ENCODE results near the gene FEV. TPM values are rescaled to one million over a fixed set of nuclear protein-coding genes. Genes with fewer than 3 reads are reported as not detected.

FEV gene
- total and polyA plus RNA-seq, 2 donors (not counting 3 experiments of a cell fraction or from before 2014, with no cell fraction given): not detected

DNA sequence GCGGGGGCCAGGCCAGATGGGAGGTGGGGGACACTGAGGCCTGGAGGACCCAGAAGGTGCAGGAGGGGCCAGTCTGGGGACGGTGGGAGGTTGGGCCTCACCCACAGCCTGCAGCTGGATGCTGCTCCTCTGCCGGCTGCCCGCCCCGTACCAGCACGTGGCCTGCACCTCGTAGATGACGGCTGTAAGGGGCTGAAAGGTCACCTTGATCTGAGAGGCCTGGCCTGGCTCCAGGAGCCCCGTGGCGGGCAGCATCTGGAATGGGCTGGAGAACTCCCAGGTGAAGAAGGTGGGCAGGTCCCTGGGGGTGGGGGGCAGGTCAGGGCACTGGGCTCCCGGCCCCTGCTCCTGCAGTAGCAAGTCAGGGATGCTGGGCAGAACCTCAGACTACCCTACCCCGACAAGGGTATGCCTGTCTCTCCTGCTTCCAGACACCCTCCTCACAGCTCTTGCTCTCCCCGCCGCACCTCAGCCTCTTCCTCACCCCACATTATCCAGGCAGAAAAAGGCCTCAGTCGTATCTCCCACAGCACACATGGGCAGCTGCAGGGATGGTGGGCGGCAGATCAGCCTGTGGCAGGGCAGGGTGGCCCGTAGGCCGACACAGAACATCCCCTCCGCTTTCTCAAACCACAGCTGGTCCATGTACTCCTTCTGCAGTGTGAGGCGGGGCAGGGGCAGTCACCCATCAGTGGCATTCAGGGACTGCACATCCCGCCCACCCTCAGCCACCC, 46.2 kb upstream of the FEV start:
- no peak overlapping the region for H3K4me2 ChIP-seq (ENCODE audit: insufficient read depth, low read length)
- H3K4me1 ChIP-seq (ENCODE audit: control insufficient read depth, extremely low read depth, insufficient read depth, low read length): no peaks in the 10 kb centered on the region
- H3K27ac ChIP-seq (ENCODE audit: insufficient read depth, low read depth, low read length): no peak overlapping the region
- H2AFZ ChIP-seq (ENCODE audit: low read depth, low read length): no peak overlapping the region
- no peak overlapping the region for H3K4me3 ChIP-seq (replicated peaks in 1 of 3; ENCODE audit: insufficient read depth in 1 of 3, low read depth in 1 of 3, low read length in 3 of 3)
- TF ChIP-seq EZH2 (IDR thresholded peaks at IDR 0.05; ENCODE audit: borderline replicate concordance, low read depth, low read length, severe bottlenecking) (no peak), FOS (IDR thresholded peaks at IDR 0.05; ENCODE audit: borderline replicate concordance, insufficient read depth, low read length) (no peak), MAX (IDR thresholded peaks at IDR 0.05; ENCODE audit: insufficient read depth, insufficient read length) (no peak), MYC (IDR thresholded peaks at IDR 0.05; ENCODE audit: low read depth, low read length) (no peak), GATA2 (IDR thresholded peaks at IDR 0.05; ENCODE audit: insufficient read depth, insufficient read length, low read depth, low read length) (no peak), JUN (IDR thresholded peaks at IDR 0.05; ENCODE audit: borderline replicate concordance, insufficient read depth, insufficient read length, low read depth) (no peak), POLR2AphosphoS5 (IDR thresholded peaks at IDR 0.05; ENCODE audit: insufficient read depth, low read depth, low read length) (no peak), POLR2A (IDR thresholded peaks at IDR 0.05; ENCODE audit: low read depth, low read length) (no peak)
- TF ChIP-seq, protein P1, sequence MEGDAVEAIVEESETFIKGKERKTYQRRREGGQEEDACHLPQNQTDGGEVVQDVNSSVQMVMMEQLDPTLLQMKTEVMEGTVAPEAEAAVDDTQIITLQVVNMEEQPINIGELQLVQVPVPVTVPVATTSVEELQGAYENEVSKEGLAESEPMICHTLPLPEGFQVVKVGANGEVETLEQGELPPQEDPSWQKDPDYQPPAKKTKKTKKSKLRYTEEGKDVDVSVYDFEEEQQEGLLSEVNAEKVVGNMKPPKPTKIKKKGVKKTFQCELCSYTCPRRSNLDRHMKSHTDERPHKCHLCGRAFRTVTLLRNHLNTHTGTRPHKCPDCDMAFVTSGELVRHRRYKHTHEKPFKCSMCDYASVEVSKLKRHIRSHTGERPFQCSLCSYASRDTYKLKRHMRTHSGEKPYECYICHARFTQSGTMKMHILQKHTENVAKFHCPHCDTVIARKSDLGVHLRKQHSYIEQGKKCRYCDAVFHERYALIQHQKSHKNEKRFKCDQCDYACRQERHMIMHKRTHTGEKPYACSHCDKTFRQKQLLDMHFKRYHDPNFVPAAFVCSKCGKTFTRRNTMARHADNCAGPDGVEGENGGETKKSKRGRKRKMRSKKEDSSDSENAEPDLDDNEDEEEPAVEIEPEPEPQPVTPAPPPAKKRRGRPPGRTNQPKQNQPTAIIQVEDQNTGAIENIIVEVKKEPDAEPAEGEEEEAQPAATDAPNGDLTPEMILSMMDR (IDR thresholded peaks at IDR 0.05; ENCODE audit: extremely low read depth in 1 of 2, insufficient read depth in 1 of 2, low read depth in 1 of 2, low read length in 2 of 2): no peak
- DNase-seq (ENCODE audit: low read depth, low spot score) (no peak), FAIRE-seq (no peak)
- H3K9me1 ChIP-seq (replicated peaks; ENCODE audit: control insufficient read depth, extremely low read depth, insufficient read depth, low read length): no peaks in the 10 kb centered on the region
- H3K27me3 ChIP-seq (ENCODE audit: control insufficient read depth in 2 of 2, insufficient read depth in 2 of 2, low read length in 2 of 2): peaks cover 17 to 21% of the 10 kb centered on the region in 2 experiments
- intact Hi-C loops (cut with micrococcal nuclease) (no loop called here), dilution Hi-C loops (cut with MboI; ENCODE audit: extremely low pct_ligation_motif_present, low sequenced_read_pairs) (no loop called here)
- BruUV-seq (replicated peaks): no TSS peak
- no peaks in the 10 kb centered on the region for H3K9me3 ChIP-seq (replicated peaks; ENCODE audit: control insufficient read depth, insufficient read depth, low read length)
- ChIA-PET CTCF (interaction anchor here (0.6 to 9.9 kb wide), 9 partner anchors 11 to 270 kb away, joined by 3 to 418 read pairs (median 4); partner anchors contain the start of gene NHEJ1), POLR2A (no interaction called here)
- no peak overlapping the region for H3K9ac ChIP-seq (replicated peaks; ENCODE audit: extremely low read depth, insufficient read depth, low read length)
- H3K79me2 ChIP-seq (ENCODE audit: control insufficient read depth, insufficient read depth, low read length): no peaks in the 10 kb centered on the region
- H3K36me3 ChIP-seq (ENCODE audit: control insufficient read depth in 2 of 2, extremely low read depth in 1 of 2, insufficient read depth in 2 of 2, low read length in 2 of 2): no peaks in the 10 kb centered on the region
- H4K20me1 ChIP-seq (replicated peaks; ENCODE audit: control insufficient read depth, extremely low read depth, insufficient read depth, low read length): no peaks in the 10 kb centered on the region
